Endothelial cell (in vitro differentiated cells): ENCODE data around the gene PITHD1. TPM values are rescaled to one million over a fixed set of nuclear protein-coding genes. Genes with fewer than 3 reads are reported as not detected.
A peak's percentile ranks its signal among the peaks of the same experiment; 100 is the strongest.

Source experiments
- DNase-seq: peaks from one replicate; pipeline ENCODE4 v3.0.0; 2021; ENCODE audit warnings: low spot score
- H3K27ac Mint-ChIP-seq: one replicate; pipeline ENCODE4 v1.8.0; 2021; ENCODE audit warnings: mixed read lengths, inconsistent platforms; ENCODE audit not compliant: unreplicated experiment
- H3K27me3 Mint-ChIP-seq: one replicate; pipeline ENCODE4 v1.8.0; 2021; ENCODE audit warnings: mild to moderate bottlenecking, moderate library complexity, mixed read lengths, inconsistent platforms; ENCODE audit not compliant: unreplicated experiment
- H3K36me3 Mint-ChIP-seq: one replicate; pipeline ENCODE4 v1.8.0; 2021; ENCODE audit warnings: mild to moderate bottlenecking, low read depth, mixed read lengths, inconsistent platforms; ENCODE audit not compliant: unreplicated experiment
- H3K4me1 Mint-ChIP-seq: one replicate; pipeline ENCODE4 v1.8.0; 2021; ENCODE audit warnings: mild to moderate bottlenecking, mixed read lengths, inconsistent platforms; ENCODE audit not compliant: unreplicated experiment
- H3K4me3 Mint-ChIP-seq: one replicate; pipeline ENCODE4 v1.8.0; 2021; ENCODE audit warnings: mild to moderate bottlenecking, mixed read lengths, inconsistent platforms; ENCODE audit not compliant: unreplicated experiment
- H3K9me3 Mint-ChIP-seq: one replicate; pipeline ENCODE4 v1.8.0; 2021; ENCODE audit warnings: mixed read lengths, inconsistent platforms; ENCODE audit not compliant: unreplicated experiment
- CTCF ChIP-seq: fragments of 200-600 bp; sonication (generic); IDR thresholded peaks from one replicate; pipeline ENCODE4 v1.5.0; 2021; ENCODE audit warnings: antibody characterized with exemption; ENCODE audit not compliant: unreplicated experiment
- total RNA-seq: library from RNA; stranded (reverse); fragmentation: NEBNext Ultra II Directional; extraction: Animal tissue kit (Norgen Biotek cat#: 25700); gene quantifications from one replicate; pipeline ENCODE4 v1.2.1, GENCODE V29; 2021; ENCODE audit not compliant: unreplicated experiment

The PITHD1 gene
- total RNA-seq, 1 donor from 2014 or later, result 35.4 TPM

- H3K4me3 Mint-ChIP-seq, result peak overlapping the region; percentile 94
- H3K27me3 Mint-ChIP-seq, result peaks cover 13% of the 10 kb centered on the region
- TF ChIP-seq CTCF, result no peak
- H3K4me1 Mint-ChIP-seq, result peaks cover 21% of the 10 kb centered on the region
- no peaks in the 10 kb centered on the region for H3K9me3 Mint-ChIP-seq
- no peak for DNase-seq
- peaks cover 9% of the 10 kb centered on the region for H3K36me3 Mint-ChIP-seq
- peak overlapping the region; percentile 68 for H3K27ac Mint-ChIP-seq
Observed at GRCh38 chr1:23742670-23743286, 35.4 kb upstream of the PITHD1 start.

- Mint-ChIP-seq H3K27me3 (peaks cover 13% of the 10 kb centered on the region), H3K36me3 (peaks cover 9% of the 10 kb centered on the region), H3K4me1 (peaks cover 24% of the 10 kb centered on the region), H3K27ac (peak within 1 kb of the TSS; percentile 80), H3K9me3 (no peaks in the 10 kb centered on the region), H3K4me3 (peak within 1 kb of the TSS; percentile 96)
- TF ChIP-seq CTCF, result no peak
- peak; percentile 71 for DNase-seq
Observed at GRCh38 chr1:23743287-23744152, 34.7 kb upstream of the PITHD1 start, which contains the start of gene ELOA. Gene ELOA (plus strand): TSS chr1:23743471. CDS start chr1:23743504, 33 bp downstream.

- Mint-ChIP-seq H3K9me3 (no peaks in the 10 kb centered on the region), H3K4me1 (peaks cover 24% of the 10 kb centered on the region), H3K27ac (peak overlapping the region; percentile 80), H3K36me3 (peaks cover 14% of the 10 kb centered on the region), H3K27me3 (peaks cover 13% of the 10 kb centered on the region), H3K4me3 (peak overlapping the region; percentile 96)
- no peak for DNase-seq
- TF ChIP-seq CTCF, result peak; percentile 56
Observed at GRCh38 chr1:23745515-23745914, 32.7 kb upstream of the PITHD1 start.

GRCh38 chr1:23748016-23748415, 30.2 kb upstream of the PITHD1 start:
- H3K4me1 Mint-ChIP-seq, result peaks cover 15% of the 10 kb centered on the region
- DNase-seq, result no peak
- H3K4me3 Mint-ChIP-seq, result no peak overlapping the region
- H3K27ac Mint-ChIP-seq, result no peak overlapping the region
- no peak for TF ChIP-seq CTCF
- no peaks in the 10 kb centered on the region for H3K9me3 Mint-ChIP-seq
- H3K36me3 Mint-ChIP-seq, result peaks cover 30% of the 10 kb centered on the region
- H3K27me3 Mint-ChIP-seq, result peaks cover 7% of the 10 kb centered on the region
